Suprapubic skin (tissue), 4 donors: ENCODE measurements around the gene DRD2. TPM values are rescaled to one million over a fixed set of nuclear protein-coding genes. Genes with fewer than 3 reads are reported as not detected.

Experiments used
- DNase-seq, 2 donors: peaks; one replicate each; pipeline ENCODE4 v3.0.0-alpha.2; 2019; ENCODE audit warnings: low spot score in 2 of 2
- H3K27ac ChIP-seq: fragments of 200-600 bp; sonication (generic); one replicate; pipeline ENCODE4 v1.5.1; 2019
- H3K27me3 ChIP-seq: fragments of 200-600 bp; sonication (generic); one replicate; pipeline ENCODE4 v1.5.1; 2019
- H3K36me3 ChIP-seq: fragments of 200-600 bp; sonication (generic); one replicate; pipeline ENCODE4 v1.5.1; 2019
- H3K4me1 ChIP-seq: fragments of 200-600 bp; sonication (generic); one replicate; pipeline ENCODE4 v1.5.1; 2019
- H3K4me3 ChIP-seq: fragments of 200-600 bp; sonication (generic); one replicate; pipeline ENCODE4 v1.5.1; 2019; ENCODE audit warnings: mild to moderate bottlenecking
- H3K9me3 ChIP-seq: fragments of 200-600 bp; sonication (generic); one replicate; pipeline ENCODE4 v1.5.1; 2019
- CTCF ChIP-seq, 2 donors: fragments of 200-600 bp in 1 of 2; fragments of 450-650 bp in 1 of 2; sonication (generic) in 1 of 2; IDR thresholded peaks; one replicate each; pipeline ENCODE4 v1.5.1; 2016 to 2019; ENCODE audit warnings: antibody characterized with exemption in 2 of 2, mild to moderate bottlenecking in 1 of 2, moderate library complexity in 1 of 2
- EP300 ChIP-seq: sonication (generic); formaldehyde crosslinking; IDR thresholded peaks from one replicate; pipeline ENCODE4 v1.6.1; 2017; ENCODE audit warnings: antibody characterized with exemption
- POLR2A ChIP-seq, 2 donors: fragments of 450-650 bp; IDR thresholded peaks; one replicate each; pipeline ENCODE4 v1.6.1; 2017; ENCODE audit warnings: antibody characterized with exemption in 2 of 2, mild to moderate bottlenecking in 2 of 2, moderate library complexity in 2 of 2
- POLR2AphosphoS5 ChIP-seq, 3 donors: sonication (generic); formaldehyde crosslinking; IDR thresholded peaks; one replicate each; pipeline ENCODE4 v1.6.1; 2017; ENCODE audit warnings: antibody characterized with exemption in 3 of 3
- WGBS: methylation state at CpG from one replicate; pipeline ENCODE4 v1.1.5; 2018; 5-methylcytosine and 5-hydroxymethylcytosine counted together
- total RNA-seq, 4 donors: library from RNA; depleted of rRNA; stranded (reverse); fragments of >200 nt; gene quantifications; one replicate each; pipeline ENCODE4 v1.1.0, GENCODE V29; 2016

The DRD2 gene
- total RNA-seq, 4 donors from 2014 or later = 0.16 to 1.8 TPM; not detected in 2

DNA sequence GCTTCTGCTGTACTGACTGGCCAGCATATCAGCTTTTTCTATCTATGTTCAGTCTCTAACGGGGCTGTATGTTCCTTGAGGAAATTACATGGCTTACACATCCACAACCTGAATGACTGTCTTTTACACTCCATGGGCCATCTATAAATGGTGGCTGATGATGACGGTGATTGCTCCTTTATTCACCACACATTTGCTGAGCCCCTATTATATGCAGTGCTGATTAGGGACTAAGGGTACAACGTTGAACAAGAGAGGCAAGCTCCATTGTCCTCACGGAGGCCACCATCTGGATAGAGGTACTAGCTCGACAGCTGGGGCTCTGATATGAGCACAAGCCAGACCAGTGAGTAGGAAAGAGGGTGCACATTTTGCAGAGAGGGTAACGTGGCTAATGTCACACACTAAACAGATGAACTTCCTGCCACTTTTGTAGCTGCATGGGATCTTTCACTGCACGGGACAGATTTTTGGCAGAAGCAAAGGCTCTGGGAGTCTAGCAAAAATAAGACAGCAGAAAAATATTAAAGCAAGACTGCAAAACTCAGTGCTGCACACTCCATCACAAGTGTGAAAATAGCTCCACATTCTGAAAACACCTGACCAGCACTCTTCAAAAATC, 30.6 kb downstream of the DRD2 start:
- Histone ChIP-seq H3K4me3 (no peak overlapping the region), H3K36me3 (no peaks in the 10 kb centered on the region), H3K4me1 (peaks cover 19% of the 10 kb centered on the region), H3K27ac (no peak overlapping the region), H3K27me3 (peaks cover 7% of the 10 kb centered on the region), H3K9me3 (no peaks in the 10 kb centered on the region)
- no peak for TF ChIP-seq EP300
- TF ChIP-seq POLR2A (IDR thresholded peaks at IDR 0.05) = no peak
- WGBS = 56% methylated on average over 7 of the region's 7 CpGs
- no peak for DNase-seq

DNA sequence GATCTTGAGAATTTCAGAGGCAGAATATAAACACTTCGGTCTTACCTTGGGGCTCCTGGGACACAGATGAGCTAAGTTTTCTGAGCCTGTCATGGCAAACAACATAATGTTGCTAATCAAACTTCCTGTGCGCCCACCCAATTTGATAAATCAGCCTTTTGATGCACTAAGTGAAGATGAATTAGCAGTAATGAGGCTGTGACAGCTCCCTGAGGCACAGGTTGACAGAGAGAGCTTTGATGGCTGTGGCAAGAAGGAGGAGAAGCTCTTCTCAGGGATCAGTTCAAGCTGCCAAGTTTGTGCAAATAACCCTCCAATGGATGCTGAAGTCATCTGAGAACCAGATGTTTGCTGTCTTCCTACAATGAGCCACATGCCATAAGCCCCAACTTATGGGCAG, 34.4 kb downstream of the DRD2 start:
- Histone ChIP-seq H3K9me3 (no peaks in the 10 kb centered on the region), H3K36me3 (no peaks in the 10 kb centered on the region), H3K4me1 (no peaks in the 10 kb centered on the region), H3K4me3 (no peak overlapping the region), H3K27me3 (peaks cover 7% of the 10 kb centered on the region), H3K27ac (no peak overlapping the region)
- TF ChIP-seq POLR2A (IDR thresholded peaks at IDR 0.05) (no peak), POLR2AphosphoS5 (IDR thresholded peaks at IDR 0.05) (no peak), CTCF (IDR thresholded peaks at IDR 0.05) (no peak)
- no peak for DNase-seq
- 57% methylated on average over 2 of the region's 2 CpGs for WGBS

DNA sequence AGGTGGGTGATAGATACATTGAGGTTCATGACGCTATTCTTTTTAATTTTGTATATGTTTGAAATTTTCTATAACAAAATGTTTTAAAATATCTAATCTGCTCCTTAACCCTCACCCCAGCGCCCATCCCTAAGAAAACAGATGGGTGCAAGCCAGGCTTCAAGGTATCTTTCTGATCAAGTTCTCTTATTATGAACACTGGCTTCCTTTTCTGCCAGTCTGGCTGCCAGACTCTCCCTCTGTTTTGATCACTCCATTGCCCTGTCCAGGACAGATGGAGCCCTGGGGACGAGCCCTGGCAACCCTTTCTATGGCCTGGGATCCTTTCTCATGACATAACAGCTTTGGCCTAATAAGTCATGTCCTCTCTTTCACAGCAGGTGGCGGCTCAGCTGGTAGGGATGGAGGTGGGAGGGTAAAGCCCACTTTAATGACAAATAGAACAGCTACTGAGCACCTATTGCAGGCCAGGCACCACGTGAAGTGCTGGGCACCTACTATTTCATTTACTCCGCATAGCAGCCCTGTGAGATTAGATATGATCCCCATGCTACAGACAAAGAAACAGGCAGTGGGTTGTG, 38.4 kb downstream of the DRD2 start:
- H3K27me3 ChIP-seq = no peaks in the 10 kb centered on the region
- H3K27ac ChIP-seq = no peak overlapping the region
- no peak overlapping the region for H3K4me3 ChIP-seq
- WGBS = 76% methylated on average over 6 of the region's 6 CpGs
- no peaks in the 10 kb centered on the region for H3K4me1 ChIP-seq
- no peak for DNase-seq
- TF ChIP-seq CTCF (IDR thresholded peaks at IDR 0.05) (no peak), EP300 (no peak), POLR2AphosphoS5 (IDR thresholded peaks at IDR 0.05) (no peak), POLR2A (IDR thresholded peaks at IDR 0.05) (no peak)
- H3K9me3 ChIP-seq = no peaks in the 10 kb centered on the region
- H3K36me3 ChIP-seq = no peaks in the 10 kb centered on the region

DNA sequence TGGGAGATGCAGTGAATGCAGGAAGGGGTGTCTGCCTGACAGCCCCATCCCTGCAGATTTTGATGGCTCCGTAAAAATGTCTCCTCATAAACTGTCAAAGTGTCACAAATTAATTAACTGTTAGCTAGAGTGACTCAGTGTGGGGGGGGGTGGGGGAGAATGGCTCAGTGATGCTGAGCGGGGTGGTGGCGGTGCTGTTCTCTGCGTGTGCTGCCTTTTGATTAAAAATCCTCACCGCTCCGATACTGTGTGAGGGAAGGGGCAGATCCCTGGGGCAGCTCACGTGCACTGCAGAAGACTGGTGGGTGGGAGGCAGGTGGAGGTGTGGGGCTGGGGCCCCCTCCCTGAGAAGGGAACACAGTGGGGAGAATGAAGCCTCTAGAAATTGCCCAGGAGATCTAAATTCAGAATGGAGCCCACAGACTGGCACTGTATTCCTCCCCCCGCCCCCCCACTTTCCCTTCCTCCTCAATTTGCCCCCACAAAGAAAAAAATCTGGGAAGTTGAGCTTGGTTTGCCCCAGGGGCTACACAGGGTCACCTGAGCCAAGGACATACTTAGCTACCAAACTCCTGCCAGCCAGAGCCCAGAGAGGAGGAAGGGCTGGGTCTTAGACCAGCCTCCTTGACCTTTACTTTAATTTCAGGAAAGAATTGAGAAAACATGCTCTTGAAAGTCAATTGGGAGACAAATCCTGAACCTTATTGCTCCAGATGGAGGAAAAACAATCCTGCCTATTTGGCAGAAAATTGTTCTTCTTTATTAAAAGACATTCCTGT, 39.8 kb downstream of the DRD2 start:
- Histone ChIP-seq H3K4me3 (no peak overlapping the region), H3K9me3 (no peaks in the 10 kb centered on the region), H3K36me3 (no peaks in the 10 kb centered on the region), H3K4me1 (no peaks in the 10 kb centered on the region), H3K27ac (no peak overlapping the region), H3K27me3 (no peaks in the 10 kb centered on the region)
- DNase-seq = no peak
- no peak for TF ChIP-seq POLR2A (IDR thresholded peaks at IDR 0.05)
- no peak for TF ChIP-seq CTCF (IDR thresholded peaks at IDR 0.05)
- no peak for TF ChIP-seq EP300
- WGBS = 74% methylated on average over 8 of the region's 8 CpGs

- 80% methylated on average over 4 of the region's 4 CpGs for WGBS
- Histone ChIP-seq H3K36me3 (no peaks in the 10 kb centered on the region), H3K9me3 (no peaks in the 10 kb centered on the region), H3K27ac (no peak overlapping the region), H3K4me1 (no peaks in the 10 kb centered on the region), H3K27me3 (no peaks in the 10 kb centered on the region), H3K4me3 (no peak overlapping the region)
- DNase-seq = no peak
- TF ChIP-seq POLR2A (IDR thresholded peaks at IDR 0.05) (no peak), EP300 (no peak), CTCF (IDR thresholded peaks at IDR 0.05) (no peak), POLR2AphosphoS5 (IDR thresholded peaks at IDR 0.05) (no peak)
These were observed 43.5 kb downstream of the DRD2 start for GRCh38 chr11:113431746-113432145.
